Measurements from ENCODE around the gene ENG.
A peak's percentile ranks its signal among the peaks of the same experiment; 100 is the strongest.

Gene ENG

DNA sequence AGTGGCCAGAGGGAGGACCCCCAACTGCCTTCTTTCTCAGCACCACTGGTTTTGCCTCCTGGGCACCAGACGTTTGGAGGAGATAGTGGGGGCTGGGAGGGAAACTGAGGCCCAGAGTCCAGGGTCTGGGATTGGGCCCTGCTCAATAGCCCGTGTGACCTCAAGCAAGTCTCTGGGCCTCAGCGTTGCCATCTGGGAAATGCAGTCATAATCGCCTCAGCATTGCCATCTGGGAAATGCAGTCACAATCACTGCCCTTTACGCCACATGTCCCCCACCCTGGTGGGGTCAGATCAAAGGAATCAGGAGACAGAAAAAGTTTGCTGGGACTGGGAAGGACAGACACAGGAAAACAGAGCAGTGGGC lies 77.6 kb downstream of the ENG start:
- DNase-seq (ENCODE audit: low read depth in 2 of 2) = no peak

DNA sequence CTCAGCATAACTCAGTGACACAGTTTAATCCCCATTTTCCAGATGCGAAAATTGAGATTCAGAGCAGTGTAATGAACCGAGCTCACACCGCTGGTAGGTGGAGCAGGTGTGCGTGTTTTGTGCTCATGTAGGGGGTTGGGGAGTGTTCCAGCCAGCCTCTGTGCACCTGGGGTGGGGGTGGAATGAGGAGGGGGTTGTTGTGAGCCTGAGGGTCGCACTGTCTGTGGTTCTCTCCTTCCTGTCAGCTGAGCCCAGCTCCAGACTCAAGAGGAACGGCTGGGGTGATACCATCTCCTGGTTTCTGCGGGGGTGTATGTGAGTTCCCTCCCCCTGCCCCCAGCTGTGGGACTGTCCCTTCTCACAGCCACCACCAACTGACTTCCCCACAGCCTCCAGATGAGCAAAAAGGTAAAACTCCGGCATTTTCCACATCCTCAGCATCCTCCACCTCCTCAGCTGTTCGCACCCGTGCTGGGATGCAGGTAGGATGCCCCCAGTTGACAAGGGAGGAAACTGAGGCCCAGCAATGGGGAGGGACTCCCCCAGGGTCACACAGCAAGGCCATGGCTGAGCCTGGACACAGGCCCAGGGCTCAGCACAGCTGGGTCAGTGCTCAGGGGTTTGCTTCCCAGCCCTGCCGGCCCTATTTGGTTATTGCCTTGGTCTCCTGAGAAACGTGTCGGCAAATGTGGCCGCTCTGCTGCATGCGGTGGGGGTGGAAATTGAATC lies 78.1 kb downstream of the ENG start:
- DNase-seq (ENCODE audit: low read depth in 2 of 2) = no peak

DNA sequence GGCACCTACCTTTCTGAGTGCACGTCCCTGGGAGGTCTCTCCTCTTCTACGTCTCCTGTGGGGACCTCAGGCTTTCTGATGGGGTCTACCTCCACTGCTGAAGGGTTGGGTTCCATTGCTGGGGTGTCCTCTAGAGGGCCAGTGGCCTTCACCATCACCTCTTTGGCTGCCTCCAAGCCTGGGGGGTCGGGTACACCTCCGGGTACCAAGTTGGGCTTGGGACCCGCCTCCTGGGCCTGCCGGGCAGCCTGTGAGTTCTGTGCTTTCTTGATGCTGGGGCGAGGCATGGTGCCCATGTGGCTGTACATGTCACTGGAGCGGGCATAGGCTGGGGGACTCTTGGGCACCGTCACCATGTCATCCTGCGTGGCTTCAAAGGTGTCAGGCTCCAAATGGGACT lies 80.5 kb downstream of the ENG start:
- no peak for DNase-seq (ENCODE audit: low read depth in 2 of 2)

DNA sequence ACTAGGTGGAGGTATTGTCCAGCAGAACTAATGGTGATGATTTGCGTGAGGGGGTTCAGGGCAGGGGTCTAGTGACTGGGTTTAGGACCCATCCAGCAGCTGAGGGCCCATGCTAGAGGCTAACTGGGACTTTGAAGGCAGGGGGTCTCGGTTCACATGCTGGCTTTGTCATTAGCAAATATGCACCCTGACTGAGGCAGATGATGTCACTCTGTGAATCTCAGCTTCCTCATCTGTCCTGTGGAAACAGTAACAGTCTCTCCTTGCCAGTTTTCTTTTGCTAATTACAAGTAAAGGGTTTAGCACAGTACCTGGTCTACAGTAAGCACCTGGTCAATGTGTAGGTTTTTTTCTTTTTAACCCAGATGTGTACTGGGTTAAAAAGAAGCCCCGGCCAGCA lies 81.2 kb downstream of the ENG start:
- DNase-seq (ENCODE audit: low read depth in 2 of 2) = no peak

DNA sequence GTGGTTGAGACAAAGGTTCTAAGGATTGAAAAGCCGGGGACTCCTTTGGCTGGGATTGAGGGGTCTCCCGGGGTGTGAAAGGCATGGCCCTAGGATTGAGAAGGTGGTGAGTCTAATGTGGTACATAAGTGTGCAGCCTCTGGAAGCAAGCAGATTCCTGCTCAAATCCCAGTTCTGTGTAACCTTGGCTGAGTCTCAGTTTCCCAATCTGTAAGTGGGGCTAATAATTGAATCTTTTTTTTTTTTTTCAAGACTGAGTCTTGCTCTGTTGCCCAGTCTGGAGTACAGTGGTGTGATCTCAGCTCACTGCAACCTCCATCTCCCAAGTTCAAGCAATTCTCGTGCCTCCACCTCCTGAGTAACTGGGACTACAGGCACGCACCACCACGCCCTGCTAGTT lies 81.9 kb downstream of the ENG start:
- no peak for DNase-seq (ENCODE audit: low read depth in 2 of 2)

DNA sequence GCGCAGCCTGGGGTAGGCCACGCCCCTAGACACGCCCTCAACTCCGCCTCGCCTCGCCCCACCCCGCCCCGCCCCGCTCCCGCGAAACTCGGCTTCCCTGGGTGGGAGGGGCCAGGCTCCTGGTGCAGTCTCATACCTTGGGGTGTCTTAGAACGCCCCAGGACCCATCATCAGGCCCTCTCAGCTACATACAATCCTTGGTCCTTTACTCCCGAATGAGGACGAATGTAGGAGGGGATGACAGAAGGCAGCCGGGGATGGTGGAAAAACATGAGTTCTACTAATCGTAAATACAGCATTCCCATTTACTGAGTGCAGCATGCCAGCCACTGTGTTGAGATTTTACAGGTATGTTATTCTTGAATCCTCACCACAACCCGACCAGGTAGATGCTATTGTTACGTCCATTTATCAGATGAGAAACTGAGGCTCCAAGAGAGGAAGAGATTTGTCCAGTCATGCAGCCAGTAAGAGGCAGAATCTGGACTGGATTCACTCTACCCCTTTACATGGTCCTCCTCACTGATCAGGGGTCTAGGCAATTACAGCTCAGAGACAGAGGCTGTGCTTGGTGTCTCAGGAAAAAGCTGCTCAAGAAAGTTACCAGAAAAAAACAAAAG lies 82.8 kb downstream of the ENG start:
- DNase-seq (ENCODE audit: low read depth in 2 of 2) = no peak

DNA sequence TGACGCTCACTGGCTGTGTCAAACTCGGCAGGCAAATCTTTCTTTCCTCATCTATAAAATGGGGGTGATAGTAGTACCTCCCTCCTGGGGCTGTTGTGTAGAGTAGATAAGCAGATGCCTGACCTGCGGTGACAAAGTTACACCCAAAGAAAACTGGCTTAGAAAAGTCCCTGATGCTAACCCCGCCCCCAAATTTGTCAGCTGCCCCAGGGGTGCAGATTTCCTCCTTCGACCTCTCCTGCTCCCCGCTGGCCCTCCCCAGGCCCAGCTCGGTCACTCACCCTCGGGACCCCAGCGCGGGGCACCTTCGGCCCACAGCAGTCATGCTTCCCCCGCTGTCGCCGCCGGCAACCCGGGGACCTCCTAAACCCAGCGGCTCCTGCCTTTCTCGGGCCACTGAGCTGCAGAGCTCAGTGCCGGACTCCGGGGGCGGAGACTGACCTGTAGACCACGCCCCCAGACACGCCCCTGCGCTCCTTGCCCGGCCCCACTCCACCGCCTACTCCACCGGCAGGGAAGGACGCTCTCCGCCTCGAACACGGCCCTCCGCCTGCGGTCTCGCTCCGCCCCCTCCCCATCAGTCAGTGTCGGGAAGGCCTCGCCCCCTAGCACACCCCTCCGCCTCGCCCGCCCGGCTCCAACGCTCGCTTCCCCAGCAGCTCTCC lies 83.4 kb downstream of the ENG start:
- DNase-seq (ENCODE audit: low read depth in 2 of 2) = peak; percentile 90

DNA sequence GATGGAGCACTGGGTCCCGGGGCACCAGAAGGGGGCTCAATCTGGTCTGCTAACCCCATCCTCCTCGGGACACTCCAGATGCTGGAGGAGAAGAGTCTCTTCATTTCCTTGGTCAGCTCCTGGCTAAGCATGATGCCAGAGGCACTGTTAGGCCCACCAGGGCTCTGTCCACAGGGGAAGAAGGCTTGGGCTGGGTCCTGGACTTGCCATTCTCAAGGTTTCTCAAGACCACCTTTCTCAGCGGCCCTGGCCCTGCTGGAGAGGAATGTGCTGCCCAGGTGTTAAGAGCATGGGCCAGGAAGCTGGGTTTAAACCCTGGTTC lies 83.9 kb downstream of the ENG start:
- no peak for DNase-seq (ENCODE audit: low read depth in 2 of 2)

DNA sequence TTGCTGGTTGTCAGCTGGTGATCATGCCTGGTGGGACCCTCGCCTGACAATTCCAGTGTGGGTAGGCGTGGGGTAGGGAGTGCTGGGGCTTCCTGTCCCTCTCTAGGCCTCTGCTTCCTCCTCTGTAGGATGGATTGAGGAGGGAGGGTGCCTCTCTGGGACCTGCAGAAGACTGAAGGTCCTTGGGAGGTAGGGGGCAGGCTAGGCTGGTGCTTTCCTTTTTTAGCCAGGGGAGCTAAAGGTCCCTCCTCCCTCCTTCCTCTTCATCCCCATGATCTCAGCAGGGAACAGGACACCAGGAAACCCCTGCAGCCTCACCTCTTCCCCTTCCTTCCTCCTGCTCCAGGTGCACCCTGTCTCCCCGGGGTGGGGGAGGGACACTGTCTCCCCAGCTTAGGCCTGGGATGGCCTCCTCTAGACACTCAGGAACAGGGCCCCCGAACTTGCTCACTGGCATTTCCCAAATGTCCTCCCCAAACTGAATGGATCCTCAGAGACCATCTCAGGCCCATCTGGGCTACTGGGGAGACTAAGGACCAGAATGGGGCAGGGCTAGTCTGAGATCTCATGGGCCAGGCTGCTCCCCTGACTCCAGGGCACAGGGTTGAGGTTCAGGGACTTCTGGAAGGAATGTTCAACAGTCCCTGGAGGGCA lies 84.4 kb downstream of the ENG start:
- DNase-seq (ENCODE audit: low read depth in 2 of 2) = no peak

DNA sequence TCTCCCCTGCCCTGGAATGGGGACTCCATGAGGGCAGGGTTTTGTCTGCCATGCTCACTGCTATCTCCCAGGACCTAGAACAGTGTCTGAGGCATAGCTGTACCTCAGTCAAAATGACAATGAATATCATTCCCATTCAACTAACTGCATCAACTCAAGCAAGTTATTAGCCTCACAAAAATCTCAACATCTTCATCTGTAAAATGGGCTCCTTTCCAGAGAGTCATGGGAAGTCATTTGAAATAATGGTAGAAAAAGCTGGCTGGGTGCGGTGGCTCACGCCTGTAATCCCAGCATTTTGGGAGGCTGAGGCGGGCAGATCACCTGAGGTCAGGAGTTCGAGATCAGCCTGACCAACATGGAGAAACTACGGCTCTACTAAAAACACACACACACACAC lies 85.4 kb downstream of the ENG start:
- DNase-seq (ENCODE audit: low read depth in 2 of 2) = no peak

DNA sequence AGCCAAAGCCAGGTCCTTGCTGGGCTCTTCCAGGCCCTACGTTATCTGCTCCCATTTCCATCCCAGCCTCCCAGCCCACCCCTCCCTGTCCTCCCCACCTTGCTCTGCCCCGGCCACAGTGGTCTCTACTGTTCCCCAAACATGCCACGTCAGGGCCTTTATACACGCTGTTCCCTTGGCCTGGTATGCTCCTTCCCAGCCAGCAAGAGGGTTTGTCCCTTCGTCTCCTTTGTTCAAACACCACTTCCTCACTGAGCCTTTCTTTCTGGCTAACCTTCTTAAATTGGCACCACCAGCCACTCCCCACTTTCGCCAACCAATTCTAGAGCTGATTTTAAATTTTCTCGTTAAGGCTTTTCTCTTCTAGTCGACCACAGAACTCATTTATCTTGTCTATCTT lies 85.8 kb downstream of the ENG start:
- no peak for DNase-seq (ENCODE audit: low read depth in 2 of 2)

DNA sequence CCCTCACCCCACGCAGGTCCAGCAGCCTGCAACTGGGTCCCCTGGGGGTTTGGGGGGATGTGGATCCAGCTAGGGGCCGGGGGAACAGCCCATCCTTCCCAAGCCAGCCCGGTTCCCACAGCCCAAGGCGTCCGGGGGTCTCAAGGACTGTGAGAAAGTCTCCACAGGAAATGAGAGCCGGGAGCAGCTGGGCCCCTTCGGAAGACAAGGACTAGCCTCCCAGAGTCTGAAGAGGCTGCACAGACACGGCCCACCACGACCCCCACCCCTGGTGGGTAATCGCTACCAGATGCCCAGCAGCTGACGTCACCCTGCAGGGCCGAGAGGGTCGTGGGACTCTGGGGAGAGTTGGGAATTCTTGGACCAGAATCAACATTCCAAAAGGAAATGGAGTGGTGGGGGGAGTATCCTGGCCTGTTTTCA lies 86.5 kb downstream of the ENG start:
- DNase-seq (ENCODE audit: low read depth in 2 of 2) = peak; percentile 23 to 37

DNA sequence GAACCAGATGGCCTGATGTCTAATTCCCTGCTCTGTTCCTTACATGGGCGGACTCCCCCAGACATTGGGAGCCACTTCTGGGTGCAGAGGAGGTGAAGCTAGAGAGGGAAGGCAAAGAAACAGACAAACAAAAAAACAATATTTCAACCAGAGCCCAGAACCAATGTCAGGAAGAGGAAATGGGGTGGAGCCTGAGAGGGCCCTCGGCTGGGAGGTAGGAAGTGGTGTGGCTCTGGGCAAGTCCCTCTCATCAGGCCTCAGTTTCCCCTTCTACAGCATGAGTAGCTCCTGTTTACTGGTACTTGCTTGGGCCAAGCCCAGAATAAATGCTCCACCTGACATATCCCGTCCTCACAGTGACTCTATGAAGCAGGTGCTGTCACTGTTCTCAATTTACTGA lies 87.0 kb downstream of the ENG start:
- DNase-seq (ENCODE audit: low read depth in 2 of 2) = no peak

DNA sequence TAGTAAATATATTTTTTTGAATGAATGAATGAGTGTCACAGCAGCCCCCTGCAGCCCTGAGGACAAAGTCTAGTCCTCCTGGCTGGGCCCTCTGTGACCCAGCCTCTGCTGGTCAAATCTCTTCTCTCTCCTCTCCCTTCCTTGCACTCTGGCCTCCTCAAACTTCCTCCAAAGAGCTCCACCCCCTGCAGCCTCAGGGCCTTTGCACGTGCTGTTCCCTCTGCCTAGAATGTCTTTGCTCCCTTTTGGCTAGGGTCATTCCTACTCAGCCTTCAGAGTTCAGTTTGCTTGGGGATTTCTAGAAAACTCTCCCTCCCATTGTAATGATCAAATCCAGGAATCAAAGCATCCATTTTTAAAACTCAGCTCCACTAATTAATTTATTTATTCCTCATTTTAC lies 89.0 kb downstream of the ENG start:
- DNase-seq (ENCODE audit: low read depth in 2 of 2) = no peak
